ENCODE results near the gene TMEM183A.

Gene TMEM183A

GRCh38 chr1:203033287-203033686 lies 26.1 kb downstream of the TMEM183A start:
- H3K4me3 ChIP-seq (ENCODE audit: low read depth, low read length) = no peak overlapping the region
- no peak for TF ChIP-seq CTCF (IDR thresholded peaks at IDR 0.05; ENCODE audit: low read depth, low read length, missing control alignments)
- no peak for DNase-seq (ENCODE audit: low read depth)

- no peak for TF ChIP-seq CTCF (IDR thresholded peaks at IDR 0.05; ENCODE audit: low read depth, low read length, missing control alignments)
- no peak for DNase-seq (ENCODE audit: low read depth)
- H3K4me3 ChIP-seq (ENCODE audit: low read depth, low read length) = no peak overlapping the region
Measured at GRCh38 chr1:203033917-203034316, 26.7 kb downstream of the TMEM183A start.

GRCh38 chr1:203034422-203035110 lies 27.4 kb downstream of the TMEM183A start:
- TF ChIP-seq CTCF (IDR thresholded peaks at IDR 0.05; ENCODE audit: low read depth, low read length, missing control alignments) = no peak
- no peak for DNase-seq (ENCODE audit: low read depth)
- H3K4me3 ChIP-seq (ENCODE audit: low read depth, low read length) = no peak overlapping the region

- TF ChIP-seq CTCF (IDR thresholded peaks at IDR 0.05; ENCODE audit: low read depth, low read length, missing control alignments) = no peak
- no peak overlapping the region for H3K4me3 ChIP-seq (ENCODE audit: low read depth, low read length)
- no peak for DNase-seq (ENCODE audit: low read depth)
Measured at GRCh38 chr1:203035111-203036000, 28.2 kb downstream of the TMEM183A start.

- no peak for DNase-seq (ENCODE audit: low read depth)
- no peak overlapping the region for H3K4me3 ChIP-seq (ENCODE audit: low read depth, low read length)
- TF ChIP-seq CTCF (IDR thresholded peaks at IDR 0.05; ENCODE audit: low read depth, low read length, missing control alignments) = no peak
Measured at GRCh38 chr1:203036135-203036534, 29.0 kb downstream of the TMEM183A start.

GRCh38 chr1:203036537-203036936 lies 29.4 kb downstream of the TMEM183A start:
- TF ChIP-seq CTCF (IDR thresholded peaks at IDR 0.05; ENCODE audit: low read depth, low read length, missing control alignments) = no peak
- no peak overlapping the region for H3K4me3 ChIP-seq (ENCODE audit: low read depth, low read length)
- no peak for DNase-seq (ENCODE audit: low read depth)
